GM13977 (cell line): Measurements from ENCODE around the gene RLF.

Experiments
- DNase-seq: peaks from one replicate; pipeline ENCODE4 v3.0.0; 2012; ENCODE audit warnings: low spot score
- CTCF ChIP-seq: IDR thresholded peaks from 2 replicates; pipeline ENCODE4 v1.5.1; 2012; ENCODE audit warnings: mild to moderate bottlenecking, control low read depth; ENCODE audit not compliant: insufficient read depth; ENCODE audit errors: extremely low read depth, missing control alignments
- in situ Hi-C: fragments of 300-500 bp; cut with MboI; formaldehyde crosslinking; loops from one replicate; pipeline ENCODE4 v1.12.0; 2022; ENCODE audit warnings: low sequenced_read_pairs, low pct_unique_long_range_greater_than_20kb, mixed read lengths, inconsistent platforms; ENCODE audit not compliant: unreplicated experiment

Gene RLF

GRCh38 chr1:40274331-40274730 lies 113.1 kb downstream of the RLF start:
- no peak for DNase-seq
- in situ Hi-C loops: no loop called here
- TF ChIP-seq CTCF: no peak

GRCh38 chr1:40276122-40276521 lies 114.9 kb downstream of the RLF start:
- in situ Hi-C loops: no loop called here
- DNase-seq: no peak
- TF ChIP-seq CTCF: no peak

- in situ Hi-C loops: no loop called here
- no peak for DNase-seq
These were observed 120.7 kb downstream of the RLF start for GRCh38 chr1:40281853-40282252.

More at GRCh38 chr1:40281853-40282252, 120.7 kb downstream of the RLF start:
- no peak for TF ChIP-seq CTCF
